ENCODE results near the gene GPATCH2L.

GPATCH2L gene

GRCh38 chr14:76257111-76257803, 105.5 kb downstream of the GPATCH2L start:
- no peak for DNase-seq

GRCh38 chr14:76257842-76258397, 106.2 kb downstream of the GPATCH2L start:
- DNase-seq, result no peak

GRCh38 chr14:76259029-76259735, 107.5 kb downstream of the GPATCH2L start:
- no peak for DNase-seq

DNA sequence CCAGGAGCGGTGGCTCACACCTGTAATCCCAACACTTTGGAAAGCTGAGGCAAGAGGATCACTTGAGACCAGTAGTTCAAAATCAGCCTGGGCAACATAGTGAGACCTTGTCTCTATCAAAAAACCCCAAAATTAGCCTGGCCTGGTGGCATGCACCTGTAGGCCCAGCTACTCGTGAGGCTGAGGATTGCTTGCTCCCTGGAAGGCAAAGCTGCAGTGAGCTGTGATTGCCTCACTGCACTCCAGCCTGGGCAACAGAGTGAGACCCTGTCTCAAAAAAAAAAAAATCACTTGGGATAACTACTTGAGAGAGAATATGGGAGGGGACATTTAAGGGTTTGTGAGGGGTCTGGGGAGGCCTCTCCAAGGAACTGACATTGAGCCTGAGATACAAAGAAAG, 109.0 kb downstream of the GPATCH2L start:
- DNase-seq, result no peak

- no peak for DNase-seq
These were observed 109.7 kb downstream of the GPATCH2L start for GRCh38 chr14:76261371-76261811.

DNA sequence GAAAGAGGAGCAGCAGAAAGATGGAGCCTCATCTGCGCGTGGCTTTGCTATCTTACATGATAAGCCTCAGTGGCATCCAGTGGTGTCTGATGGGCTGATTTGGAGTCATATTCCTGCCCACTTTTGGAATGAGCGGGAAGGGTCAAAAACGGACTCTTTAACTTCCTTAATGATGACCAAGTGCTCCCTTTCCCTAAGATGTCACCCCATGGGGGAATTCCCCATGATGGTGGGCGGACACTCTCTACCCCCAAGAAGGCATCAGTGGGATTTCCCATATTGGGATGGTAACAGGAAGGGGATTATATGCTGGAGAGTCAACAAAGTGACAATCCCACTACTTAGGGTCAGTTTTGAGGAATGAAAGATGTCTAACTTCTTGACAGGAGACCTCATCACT, 110.9 kb downstream of the GPATCH2L start:
- no peak for DNase-seq
